SIG-M5 treated with dmso at 0.1 percent for 504 hours (cell line): ENCODE data around the gene ZDHHC24.
"Not testable (repeated sequence)": the region's sequence is repeated elsewhere in the genome, so short reads cannot be mapped to it uniquely, and the experiment has no call there.

Source experiments
- DNase-seq: peaks from one replicate; lab custom pipeline; 2025; ENCODE audit not compliant: unreplicated experiment; lab: John Stamatoyannopoulos, UW

Gene ZDHHC24, protein sequence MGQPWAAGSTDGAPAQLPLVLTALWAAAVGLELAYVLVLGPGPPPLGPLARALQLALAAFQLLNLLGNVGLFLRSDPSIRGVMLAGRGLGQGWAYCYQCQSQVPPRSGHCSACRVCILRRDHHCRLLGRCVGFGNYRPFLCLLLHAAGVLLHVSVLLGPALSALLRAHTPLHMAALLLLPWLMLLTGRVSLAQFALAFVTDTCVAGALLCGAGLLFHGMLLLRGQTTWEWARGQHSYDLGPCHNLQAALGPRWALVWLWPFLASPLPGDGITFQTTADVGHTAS

GRCh38 chr11:66545701-66546367 lies at the start of gene ZDHHC24:
Gene ZDHHC24 (minus strand): TSS chr11:66546048. CDS start chr11:66546003, 45 bp downstream.
- DNase-seq: peak; percentile 93

GRCh38 chr11:66595245-66595904 lies 49.5 kb upstream of the ZDHHC24 start:
- peak; percentile 86 for DNase-seq

DNA sequence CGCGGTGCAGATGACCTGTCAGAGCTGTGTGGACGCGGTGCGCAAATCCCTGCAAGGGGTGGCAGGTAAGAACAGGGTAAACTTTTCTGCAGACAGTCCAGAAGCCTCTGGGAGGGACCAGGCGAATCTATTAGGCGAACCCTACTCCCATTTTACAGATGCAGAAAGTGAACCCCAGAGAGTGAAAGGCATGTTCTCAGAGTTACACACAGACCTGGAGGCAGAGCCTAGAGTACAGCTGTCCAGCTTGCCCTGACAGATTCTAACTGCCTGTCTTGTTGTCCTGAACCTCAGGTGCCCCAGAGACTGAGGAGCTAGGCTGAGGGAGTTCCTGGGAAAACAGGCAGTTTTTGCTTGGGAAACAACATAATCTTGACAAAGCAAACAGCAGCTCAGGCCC lies 47.8 kb upstream of the ZDHHC24 start:
- no peak for DNase-seq

- DNase-seq: no peak
Observed at GRCh38 chr11:66593303-66593635, 47.4 kb upstream of the ZDHHC24 start.

GRCh38 chr11:66592457-66593302 lies 46.8 kb upstream of the ZDHHC24 start, which contains the start of the genes CCDC87 and CCS:
Gene CCDC87 (minus strand): TSS chr11:66593063. CDS start chr11:66593015, 48 bp downstream.
Gene CCS (plus strand): TSS chr11:66593185. CDS start chr11:66593262, 77 bp downstream.
- DNase-seq: peak; percentile 92

GRCh38 chr11:66591175-66591574 lies 45.3 kb upstream of the ZDHHC24 start:
- no peak for DNase-seq

GRCh38 chr11:66589996-66590675 lies 44.3 kb upstream of the ZDHHC24 start:
- DNase-seq: no peak

- not testable (repeated sequence) for DNase-seq
Observed at GRCh38 chr11:66589315-66589714, 43.5 kb upstream of the ZDHHC24 start.

DNA sequence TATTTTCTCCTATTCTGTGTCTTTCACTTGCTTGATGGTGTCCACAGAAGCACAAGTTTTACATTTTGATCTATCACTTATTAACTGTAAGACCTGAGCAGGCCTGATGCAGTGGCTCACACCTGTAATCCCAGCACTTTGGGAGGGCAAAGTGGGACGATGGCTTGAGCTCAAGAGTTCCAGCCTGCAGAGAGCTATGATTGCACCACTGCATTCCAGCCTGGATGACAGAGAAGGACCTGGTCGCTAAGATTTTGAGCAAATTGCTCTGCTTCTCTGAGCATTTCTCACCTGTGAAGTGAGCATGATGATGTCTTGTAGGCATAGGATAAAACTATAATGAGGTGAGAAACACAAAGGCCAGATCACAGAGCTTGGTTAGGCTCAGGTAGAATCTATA lies 40.3 kb upstream of the ZDHHC24 start:
- no peak for DNase-seq

GRCh38 chr11:66585447-66585846 lies 39.6 kb upstream of the ZDHHC24 start:
- not testable (repeated sequence) for DNase-seq

- not testable (repeated sequence) for DNase-seq
Observed at GRCh38 chr11:66582565-66583147, 36.8 kb upstream of the ZDHHC24 start.

- DNase-seq: no peak
Observed at GRCh38 chr11:66581261-66581660, 35.4 kb upstream of the ZDHHC24 start.

DNA sequence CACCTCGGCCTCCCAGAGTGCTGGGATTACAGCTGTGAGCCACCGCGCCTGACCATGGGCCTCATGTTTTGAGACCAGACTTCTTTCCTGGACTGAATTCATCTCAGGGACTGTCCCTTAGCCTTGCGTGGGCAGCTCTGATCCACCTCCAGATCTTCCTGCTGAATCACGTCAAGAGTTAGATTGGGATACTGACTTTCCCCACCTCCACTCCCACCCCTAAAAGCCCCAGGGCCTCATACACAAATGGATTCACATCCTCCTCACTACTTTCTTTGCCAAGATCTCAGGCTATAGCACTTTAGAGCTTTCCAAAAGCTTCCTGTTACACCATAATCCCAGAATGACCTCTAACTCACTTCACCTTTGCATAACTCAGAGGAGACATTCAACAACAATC lies 35.0 kb upstream of the ZDHHC24 start:
- no peak for DNase-seq

DNA sequence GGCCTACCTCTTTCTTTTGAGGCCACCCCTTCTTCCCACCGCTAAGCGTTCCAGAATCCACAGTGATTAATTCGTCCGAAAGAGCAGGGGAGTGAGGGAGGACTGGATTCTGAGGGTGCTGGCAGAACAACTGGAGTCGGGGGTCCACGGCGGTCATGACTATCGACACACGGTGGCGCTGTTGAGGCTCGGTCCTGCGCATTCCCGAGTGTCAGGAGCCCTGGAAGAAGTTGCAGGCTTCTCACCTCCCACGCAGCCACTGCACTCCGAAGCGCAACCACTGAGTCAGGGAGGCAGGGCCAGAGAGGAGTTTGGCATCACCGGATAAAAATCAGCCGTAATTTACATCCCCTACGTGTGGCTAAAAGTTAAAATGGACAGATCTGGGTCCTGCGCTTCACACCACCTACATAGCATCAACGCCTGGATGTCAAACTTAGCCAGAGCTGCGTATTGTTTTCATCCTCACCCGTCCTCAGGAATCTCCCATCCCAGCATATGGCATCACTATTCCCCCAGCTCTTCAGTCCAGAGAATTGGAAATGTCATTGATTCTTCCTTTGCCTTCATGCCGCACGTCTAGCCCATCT lies 33.3 kb upstream of the ZDHHC24 start:
- DNase-seq: no peak

DNA sequence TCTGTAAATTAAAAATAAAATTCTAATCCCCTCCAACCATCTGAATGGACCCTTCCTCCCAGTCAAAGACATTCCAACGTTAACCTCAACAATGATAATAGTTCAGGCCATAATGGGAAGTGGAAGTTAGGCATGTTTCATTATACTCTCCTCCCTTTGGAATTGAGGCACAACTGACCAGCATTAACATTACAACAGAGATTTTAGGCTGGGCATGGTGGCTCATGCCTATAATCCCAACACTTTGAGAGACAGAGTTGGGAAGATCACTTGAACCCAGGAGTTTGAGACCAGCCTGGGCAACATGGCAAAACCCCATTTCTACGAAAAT lies 25.0 kb upstream of the ZDHHC24 start:
- no peak for DNase-seq

DNA sequence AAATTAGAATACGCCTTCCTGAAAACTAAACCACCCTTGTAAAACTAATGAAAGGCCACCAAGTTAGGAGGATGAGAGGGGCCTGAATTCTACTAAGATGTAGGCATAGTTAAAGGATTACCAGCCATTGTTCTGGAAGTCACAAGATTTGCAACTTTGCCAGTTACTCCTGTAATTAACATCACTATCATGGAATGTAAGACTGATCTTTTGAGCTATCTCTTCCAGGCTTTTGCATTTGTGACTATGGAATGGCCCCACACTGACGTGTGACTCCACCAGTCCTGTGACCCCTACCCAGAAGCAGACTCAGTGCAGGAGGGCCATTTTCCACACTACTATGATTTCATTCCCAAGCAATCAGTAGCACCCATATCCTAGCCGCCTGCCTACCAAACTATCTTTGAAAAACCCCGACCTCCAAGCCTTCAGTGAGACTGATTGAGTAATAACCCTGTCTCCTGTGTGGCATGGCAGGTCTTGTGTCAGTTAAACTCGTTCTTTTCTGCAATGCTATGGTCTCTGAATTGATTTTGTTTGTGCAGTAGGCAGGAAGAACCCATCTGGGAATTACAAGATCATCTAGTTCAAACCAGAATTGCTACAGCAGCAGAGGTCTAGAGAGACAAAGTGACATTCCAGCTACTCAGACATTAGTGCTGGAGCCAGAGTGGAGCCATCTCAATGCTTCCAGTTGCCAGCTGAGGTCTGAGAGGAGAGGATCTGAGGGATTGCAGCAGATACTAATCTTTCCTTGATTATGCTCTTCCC lies 24.4 kb upstream of the ZDHHC24 start:
- no peak for DNase-seq

DNA sequence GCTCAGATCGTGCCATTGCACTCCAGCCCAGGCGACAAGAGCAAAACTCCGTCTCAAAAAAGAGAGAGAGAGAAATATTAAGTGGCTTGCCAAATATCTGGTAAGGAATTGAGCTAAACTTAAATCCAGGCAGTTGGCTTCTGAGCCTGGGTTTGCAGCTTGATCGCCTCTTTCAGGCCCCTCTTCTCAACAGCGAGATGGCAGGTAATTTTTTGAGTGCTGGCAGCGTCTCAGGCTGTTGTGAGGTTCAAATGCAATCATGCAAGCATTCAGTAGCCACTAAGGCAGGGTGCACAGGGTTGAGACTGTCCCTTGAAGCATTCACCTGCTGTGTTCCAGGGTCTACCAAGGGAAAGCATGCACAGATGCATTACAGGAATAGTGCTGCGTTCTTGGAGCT lies 23.2 kb upstream of the ZDHHC24 start:
- DNase-seq: no peak

GRCh38 chr11:66568124-66568916 lies 22.5 kb upstream of the ZDHHC24 start, which contains the start of gene CTSF:
Gene CTSF (minus strand): TSS chr11:66568606. CDS start chr11:66568486, 120 bp downstream.
- peak; percentile 33 for DNase-seq
